Common myeloid progenitor, CD34-positive (primary cell): ENCODE data around the gene RALGAPA1.

Experiments
- CTCF ChIA-PET: fragments of 350-600 bp; sonication (Branson Sonifier 250); formaldehyde crosslinking; loops from one replicate; lab custom pipeline; 2021; ENCODE audit warnings: antibody characterized with exemption; lab: Charles Lee
- POLR2A ChIA-PET: fragments of 350-600 bp; sonication (Branson Sonifier 250); formaldehyde crosslinking; loops from one replicate; lab custom pipeline; 2021; ENCODE audit warnings: antibody characterized with exemption; lab: Charles Lee
- DNase-seq, 3 donors: peaks; one replicate each; pipeline versions ENCODE4 v3.0.0 to v3.0.0-alpha.2; 2013
- H3K27ac ChIP-seq, 2 experiments: 1 replicate in 1 of 2; 2 replicates in 1 of 2; pipeline ENCODE4 v1.7.0; 2013; ENCODE audit warnings: inconsistent platforms in 2 of 2, low read length in 2 of 2, mild to moderate bottlenecking in 2 of 2, low read depth in 1 of 2, moderate library complexity in 1 of 2; ENCODE audit not compliant: severe bottlenecking in 2 of 2, insufficient read depth in 1 of 2, poor library complexity in 1 of 2
- H3K27me3 ChIP-seq, 5 experiments: replicated peaks in 2 of 5; 1 replicate in 3 of 5; 2 replicates in 2 of 5; pipeline versions ENCODE4 v1.6.1 to v1.7.0; 2013; ENCODE audit warnings: low read length in 4 of 5, mild to moderate bottlenecking in 2 of 5, moderate library complexity in 2 of 5, inconsistent platforms in 1 of 5; ENCODE audit not compliant: insufficient read depth in 5 of 5, control insufficient read depth in 4 of 5
- H3K36me3 ChIP-seq, 4 experiments: 1 replicate in 2 of 4; 2 replicates in 2 of 4; pipeline versions ENCODE4 v1.6.1 to v1.7.0; 2013; ENCODE audit warnings: low read length in 3 of 4, control low read depth in 1 of 4, mild to moderate bottlenecking in 1 of 4; ENCODE audit not compliant: control insufficient read depth in 4 of 4, insufficient read depth in 4 of 4
- H3K4me1 ChIP-seq, 4 experiments: 1 replicate in 3 of 4; 2 replicates in 1 of 4; pipeline versions ENCODE4 v1.6.1 to v1.7.1; 2013; ENCODE audit warnings: low read length in 3 of 4, mild to moderate bottlenecking in 3 of 4, control low read depth in 1 of 4, inconsistent platforms in 1 of 4, moderate library complexity in 1 of 4; ENCODE audit not compliant: control insufficient read depth in 4 of 4, insufficient read depth in 4 of 4; ENCODE audit errors: control extremely low read depth in 1 of 4
- H3K4me3 ChIP-seq, 7 experiments: 1 replicate in 4 of 7; 2 replicates in 3 of 7; pipeline versions ENCODE4 v1.5.1 to v1.7.0; 2013; ENCODE audit warnings: mild to moderate bottlenecking in 7 of 7, low read length in 6 of 7, moderate library complexity in 6 of 7, inconsistent platforms in 2 of 7, low read depth in 2 of 7, control low read depth in 1 of 7; ENCODE audit not compliant: insufficient read depth in 4 of 7, control insufficient read depth in 1 of 7; ENCODE audit errors: extremely low read depth in 1 of 7
- H3K9me3 ChIP-seq, 5 experiments: 1 replicate in 4 of 5; 2 replicates in 1 of 5; pipeline versions ENCODE4 v1.6.1 to v1.7.1; 2013; ENCODE audit warnings: low read length in 4 of 5, mild to moderate bottlenecking in 2 of 5, inconsistent platforms in 1 of 5, low read depth in 1 of 5, moderate library complexity in 1 of 5; ENCODE audit not compliant: control insufficient read depth in 4 of 5, insufficient read depth in 2 of 5; ENCODE audit errors: control extremely low read depth in 1 of 5
- WGBS: methylation state at CpG from one replicate; pipeline ENCODE4 v1.1.5; 2013; ENCODE audit not compliant: insufficient coverage; 5-methylcytosine and 5-hydroxymethylcytosine counted together

RALGAPA1 gene

DNA sequence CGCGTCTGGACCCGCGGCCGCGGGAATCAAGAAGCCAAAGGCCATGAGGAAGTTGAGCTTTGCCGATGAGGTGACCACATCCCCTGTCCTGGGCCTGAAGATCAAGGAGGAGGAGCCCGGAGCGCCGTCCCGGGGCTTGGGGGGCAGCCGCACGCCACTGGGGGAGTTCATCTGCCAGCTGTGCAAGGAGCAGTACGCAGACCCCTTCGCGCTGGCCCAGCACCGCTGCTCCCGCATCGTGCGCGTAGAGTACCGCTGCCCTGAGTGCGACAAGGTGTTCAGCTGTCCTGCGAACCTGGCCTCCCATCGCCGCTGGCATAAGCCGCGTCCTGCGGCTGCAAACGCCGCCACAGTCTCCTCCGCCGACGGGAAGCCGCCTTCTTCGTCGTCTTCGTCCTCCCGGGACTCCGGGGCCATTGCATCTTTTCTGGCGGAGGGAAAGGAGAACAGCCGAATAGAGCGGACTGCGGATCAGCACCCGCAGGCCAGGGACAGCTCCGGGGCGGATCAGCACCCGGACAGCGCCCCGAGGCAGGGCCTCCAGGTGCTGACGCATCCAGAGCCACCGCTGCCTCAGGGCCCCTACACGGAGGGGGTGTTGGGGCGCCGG lies 274.1 kb downstream of the RALGAPA1 start:
- peaks cover 0 to 3% (median 0%) of the 10 kb centered on the region in 4 experiments for H3K36me3 ChIP-seq
- H3K4me1 ChIP-seq = peaks cover 3 to 29% (median 28%) of the 10 kb centered on the region in 4 experiments
- ChIA-PET CTCF (no interaction called here), POLR2A (no interaction called here)
- peak overlapping the region in 6 of 7 experiments; percentile 23 to 76 (median 65) for H3K4me3 ChIP-seq
- no peak overlapping the region for H3K27ac ChIP-seq
- DNase-seq = peak; percentile 61 to 86 (median 85)
- peaks cover 26 to 69% (median 38%) of the 10 kb centered on the region in 5 experiments for H3K27me3 ChIP-seq
- 2% methylated on average over 55 of the region's 55 CpGs for WGBS
- H3K9me3 ChIP-seq = no peaks in the 10 kb centered on the region

- CTCF ChIA-PET = no interaction called here
- POLR2A ChIA-PET = no interaction called here
- H3K9me3 ChIP-seq = no peaks in the 10 kb centered on the region
- peaks cover 0 to under 1% (median 0%) of the 10 kb centered on the region in 4 experiments for H3K36me3 ChIP-seq
- peak in 1 of 3 donors; percentile 16 for DNase-seq
- peaks cover 27 to 76% (median 43%) of the 10 kb centered on the region in 5 experiments for H3K27me3 ChIP-seq
- H3K4me1 ChIP-seq = peaks cover 3 to 29% (median 28%) of the 10 kb centered on the region in 4 experiments
- H3K27ac ChIP-seq = no peak overlapping the region
- WGBS = 2% methylated on average over 53 of the region's 77 CpGs
- peak overlapping the region; percentile 42 to 76 (median 66) for H3K4me3 ChIP-seq
These were observed 274.8 kb downstream of the RALGAPA1 start for GRCh38 chr14:35534208-35534872.

- H3K36me3 ChIP-seq = no peaks in the 10 kb centered on the region
- H3K27ac ChIP-seq = no peak within 1 kb of the TSS
- ChIA-PET POLR2A (no interaction called here), CTCF (no interaction called here)
- peaks cover 3 to 29% (median 28%) of the 10 kb centered on the region in 4 experiments for H3K4me1 ChIP-seq
- H3K4me3 ChIP-seq = peak within 1 kb of the TSS; percentile 42 to 76 (median 66)
- no peaks in the 10 kb centered on the region for H3K9me3 ChIP-seq
- under 1% methylated on average over 91 of the region's 100 CpGs for WGBS
- peak in 2 of 3 donors; percentile 46 to 54 for DNase-seq
- H3K27me3 ChIP-seq = peaks cover 30 to 82% (median 46%) of the 10 kb centered on the region in 5 experiments
These were observed 275.5 kb downstream of the RALGAPA1 start, which contains the start of gene INSM2 for GRCh38 chr14:35533357-35534207. Gene INSM2 (plus strand): TSS chr14:35534164. CDS start chr14:35534253, 89 bp downstream.

GRCh38 chr14:35532783-35533356 lies 276.2 kb downstream of the RALGAPA1 start:
- CTCF ChIA-PET = no interaction called here
- POLR2A ChIA-PET = no interaction called here
- Histone ChIP-seq H3K4me1 (peaks cover 3 to 29% (median 28%) of the 10 kb centered on the region in 4 experiments), H3K9me3 (no peaks in the 10 kb centered on the region), H3K4me3 (peak overlapping the region in 6 of 7 experiments; percentile 47 to 76 (median 68)), H3K27me3 (peaks cover 34 to 86% (median 46%) of the 10 kb centered on the region in 5 experiments), H3K36me3 (no peaks in the 10 kb centered on the region), H3K27ac (no peak overlapping the region)
- WGBS = 0% methylated on average over 1 of the region's 6 CpGs
- peak in 2 of 3 donors; percentile 25 to 36 for DNase-seq

DNA sequence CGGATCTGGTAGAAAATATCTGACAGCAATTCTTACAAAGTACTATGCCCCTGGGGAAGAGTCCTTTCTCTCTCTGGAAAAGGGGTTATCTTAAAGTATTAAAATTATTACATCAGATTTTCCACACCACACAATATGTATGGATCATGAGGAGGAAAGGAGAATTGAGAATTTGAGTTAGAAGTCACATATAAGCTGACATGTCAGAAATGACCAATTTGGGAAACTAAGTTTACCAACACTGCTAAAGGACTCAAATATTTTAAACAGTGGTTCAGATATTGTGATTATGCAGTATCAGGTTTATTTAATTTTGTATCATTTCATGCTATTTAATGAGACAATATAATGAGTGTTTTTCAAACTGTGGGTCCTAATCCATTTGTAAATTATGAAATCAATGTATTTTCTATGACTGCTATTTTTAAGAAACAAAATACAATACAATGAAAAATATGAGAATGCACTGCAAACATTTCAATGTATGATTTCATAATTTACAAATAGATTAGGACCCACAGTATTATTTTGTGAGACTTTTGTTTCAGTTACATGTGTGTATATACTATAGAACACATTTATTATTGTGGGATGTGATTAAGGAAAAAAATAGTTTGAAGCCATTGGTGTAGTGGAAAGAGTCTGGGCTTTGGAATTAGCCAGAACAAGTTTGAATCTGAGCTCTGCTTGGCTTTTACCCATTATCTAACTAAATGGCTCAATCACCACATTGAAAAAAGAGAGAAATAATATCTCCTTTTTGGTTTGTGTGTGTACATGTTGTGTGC lies 276.9 kb downstream of the RALGAPA1 start:
- Histone ChIP-seq H3K27me3 (peaks cover 34 to 88% (median 46%) of the 10 kb centered on the region in 5 experiments), H3K4me3 (no peak overlapping the region), H3K36me3 (no peaks in the 10 kb centered on the region), H3K4me1 (peaks cover 3 to 29% (median 28%) of the 10 kb centered on the region in 4 experiments), H3K27ac (no peak overlapping the region), H3K9me3 (no peaks in the 10 kb centered on the region)
- ChIA-PET CTCF (no interaction called here), POLR2A (no interaction called here)
- WGBS = 60% methylated on average over 1 of the region's 1 CpG
- no peak for DNase-seq

- CTCF ChIA-PET = interaction anchor here (0.6 kb wide), 1 partner anchor 384 kb away, joined by 3 read pairs; no protein-coding TSS in a partner anchor
- Histone ChIP-seq H3K36me3 (no peaks in the 10 kb centered on the region), H3K27me3 (peaks cover 10 to 39% (median 26%) of the 10 kb centered on the region in 5 experiments), H3K4me3 (no peak overlapping the region), H3K27ac (no peak overlapping the region), H3K4me1 (no peaks in the 10 kb centered on the region), H3K9me3 (peaks cover 0 to 2% (median 0%) of the 10 kb centered on the region in 5 experiments)
- no CpG with 5 or more reads among the region's 2 CpGs for WGBS
- POLR2A ChIA-PET = no interaction called here
- DNase-seq = no peak
These were observed 282.1 kb downstream of the RALGAPA1 start for GRCh38 chr14:35526962-35527361.
